HepG2 (cell line): ENCODE measurements around the gene NOP9. TPM values are rescaled to one million over a fixed set of nuclear protein-coding genes. Genes with fewer than 3 reads are reported as not detected.

Experiments
- ARID4A ChIP-seq: sonication (generic); formaldehyde crosslinking; IDR thresholded peaks from 2 replicates; pipeline ENCODE4 v1.5.0; 2020; ENCODE audit warnings: mild to moderate bottlenecking, missing genetic modification reagents, borderline replicate concordance
- ATAD3A ChIP-seq: sonication (generic); formaldehyde crosslinking; IDR thresholded peaks from 2 replicates; pipeline ENCODE4 v1.4.0; 2020; ENCODE audit warnings: missing genetic modification reagents
- GPN1 ChIP-seq: sonication (generic); formaldehyde crosslinking; IDR thresholded peaks from 2 replicates; pipeline ENCODE4 v1.5.1; 2020; ENCODE audit warnings: missing genetic modification reagents, borderline replicate concordance
- HDAC2 ChIP-seq: sonication (generic); formaldehyde crosslinking; IDR thresholded peaks from 2 replicates; pipeline ENCODE4 v1.4.0; 2020; ENCODE audit warnings: missing genetic modification reagents
- PHF5A ChIP-seq: IDR thresholded peaks from one replicate; pipeline ENCODE4 v1.6.1; 2018; ENCODE audit warnings: low read depth, missing genetic modification reagents; ENCODE audit not compliant: unreplicated experiment
- PRPF4 ChIP-seq: fragments of 200-400 bp; formaldehyde crosslinking; IDR thresholded peaks from 2 replicates; pipeline ENCODE4 v1.6.1; 2016; ENCODE audit warnings: low read length, low read depth; ENCODE audit not compliant: poor library complexity, severe bottlenecking
- ZBTB42 ChIP-seq: sonication (generic); formaldehyde crosslinking; IDR thresholded peaks from 2 replicates; pipeline ENCODE4 v1.5.0; 2020; ENCODE audit warnings: mild to moderate bottlenecking, missing genetic modification reagents
- ZBTB46 ChIP-seq: sonication (generic); formaldehyde crosslinking; IDR thresholded peaks from 2 replicates; pipeline ENCODE4 v1.4.0; 2020; ENCODE audit warnings: mild to moderate bottlenecking, missing genetic modification reagents, borderline replicate concordance
- ZNF296 ChIP-seq: sonication (generic); formaldehyde crosslinking; conservative IDR thresholded peaks from 2 replicates; pipeline ENCODE4 v1.5.0; 2020; ENCODE audit warnings: mild to moderate bottlenecking, missing genetic modification reagents
- ZNF318 ChIP-seq: sonication (generic); formaldehyde crosslinking; IDR thresholded peaks from 2 replicates; pipeline ENCODE4 v1.4.0; 2020; ENCODE audit warnings: mild to moderate bottlenecking, missing genetic modification reagents
- ZNF552 ChIP-seq: sonication (generic); formaldehyde crosslinking; IDR thresholded peaks from 2 replicates; pipeline ENCODE4 v1.9.0; 2022; ENCODE audit warnings: missing genetic modification reagents, mild to moderate bottlenecking, borderline replicate concordance
- ZNF747 ChIP-seq: sonication (generic); formaldehyde crosslinking; IDR thresholded peaks from 2 replicates; pipeline ENCODE4 v1.8.1; 2023; ENCODE audit warnings: missing genetic modification reagents, mild to moderate bottlenecking, borderline replicate concordance
- ZNF773 ChIP-seq: sonication (generic); formaldehyde crosslinking; IDR thresholded peaks from 2 replicates; pipeline ENCODE4 v1.4.0; 2020; ENCODE audit warnings: missing genetic modification reagents, borderline replicate concordance
- polyA plus RNA-seq, 8 experiments: library from polyadenylated mRNA; depleted of rRNA in 3 of 8; stranded (reverse) in 7 of 8; unstranded in 1 of 8; fragments of >200 nt; fragmentation: Illumina TruSeq in 4 of 8; extraction: Trizol in 4 of 8; gene quantifications; 2 replicates each; pipeline versions ENCODE4 v1.2.1 to v1.2.3, GENCODE V29; 2011 to 2016; ENCODE audit warnings: low read depth in 4 of 8, missing spikeins in 1 of 8, mixed read lengths in 1 of 8; ENCODE audit not compliant: insufficient read depth in 1 of 8
- total RNA-seq, 5 experiments: library from RNA; depleted of rRNA; stranded (reverse); fragments of >200 nt; fragmentation: Illumina TruSeq; extraction: Trizol; gene quantifications; 2 replicates each; pipeline ENCODE4 v1.2.3, GENCODE V29; 2016; ENCODE audit warnings: low read depth in 1 of 5

The NOP9 gene
- total and polyA plus RNA-seq, 2 of the 13 experiments (the other 11 are each of a cell fraction or from before 2014, with no cell fraction given) = 24.5 to 61.6 TPM

- peak; percentile 97 for TF ChIP-seq HDAC2 (CRISPR knock-in tag)
- TF ChIP-seq ZNF773 (CRISPR knock-in tag) = no peak
- peak; percentile 12; the same call in 1 of the 2 replicates for TF ChIP-seq ZNF747 (CRISPR knock-in tag)
- TF ChIP-seq ARID4A (CRISPR knock-in tag) = no peak
- TF ChIP-seq ZNF296 (CRISPR knock-in tag) = no peak
- peak; percentile 80; the same call in 1 of the 2 replicates for TF ChIP-seq ZNF552
- TF ChIP-seq ATAD3A (CRISPR knock-in tag) = no peak
- TF ChIP-seq ZNF318 (CRISPR knock-in tag) = peak; percentile 87; the same call in 1 of the 2 replicates
- no peak for TF ChIP-seq GPN1 (CRISPR knock-in tag)
- no peak for TF ChIP-seq ZBTB46 (CRISPR knock-in tag)
- peak; percentile 100 for TF ChIP-seq PHF5A (CRISPR knock-in tag)
- peak; percentile 51 for TF ChIP-seq PRPF4
- TF ChIP-seq ZBTB42 (CRISPR knock-in tag) = 0 out of 2 replicates have a peak, but pooled peaks have one; percentile 72
Measured at GRCh38 chr14:24307575-24308341, 8.1 kb downstream of the NOP9 start, which contains the start of gene CIDEB (continued).
